Kidney epithelial cell (primary cell): Measurements from ENCODE around the gene GNAS. TPM values are rescaled to one million over a fixed set of nuclear protein-coding genes. Genes with fewer than 3 reads are reported as not detected.

ENCODE experiments used
- DNase-seq: peaks from one replicate; pipeline ENCODE4 v3.0.0-alpha.2; 2010; ENCODE audit warnings: low read depth
- H3K27me3 ChIP-seq: 2 replicates; pipeline ENCODE4 v1.6.0; 2011; ENCODE audit warnings: low read length; ENCODE audit not compliant: control insufficient read depth, insufficient read depth
- H3K36me3 ChIP-seq: 2 replicates; pipeline ENCODE4 v1.5.1; 2011; ENCODE audit warnings: low read length; ENCODE audit not compliant: control insufficient read depth, insufficient read depth
- H3K4me3 ChIP-seq: 2 replicates; pipeline ENCODE4 v1.5.1; 2011; ENCODE audit warnings: low read depth, mild to moderate bottlenecking, control low read depth, low read length
- total RNA-seq: library from RNA; depleted of rRNA; stranded (reverse); fragments of >200 nt; gene quantifications from 2 replicates; pipeline ENCODE4 v1.2.3, GENCODE V29; 2015
- TF ChIP-seq, protein P1 (sequence below): IDR thresholded peaks from 2 replicates; pipeline ENCODE4 v1.5.1; 2011; ENCODE audit warnings: mild to moderate bottlenecking, moderate library complexity, low read length, control low read depth, inconsistent platforms; ENCODE audit not compliant: insufficient read depth, poor library complexity, severe bottlenecking

The GNAS gene
- total RNA-seq, 1 donor from 2014 or later, result 851 TPM

DNA sequence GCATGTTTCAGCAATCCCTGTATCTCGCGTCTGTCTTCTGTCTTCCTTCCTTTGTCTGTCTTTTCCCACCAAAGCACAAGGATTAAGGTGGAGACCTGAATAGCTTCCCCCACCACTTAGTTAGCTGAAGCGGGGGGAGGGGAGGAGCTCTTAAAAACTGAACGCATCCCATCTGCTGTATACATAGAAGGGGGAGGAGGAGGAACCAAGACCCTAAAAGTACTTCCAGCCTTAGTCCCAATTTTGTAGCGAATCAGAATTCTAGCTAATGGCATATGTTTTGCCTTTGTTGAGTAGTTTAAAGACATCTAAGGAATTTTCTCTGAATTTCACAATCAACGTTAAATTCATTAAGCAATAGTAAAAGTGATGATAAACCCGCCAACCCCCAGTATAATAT, 47.9 kb downstream of the GNAS start:
- no peak for DNase-seq
- Histone ChIP-seq H3K27me3 (no peaks in the 10 kb centered on the region), H3K36me3 (peaks cover 4% of the 10 kb centered on the region), H3K4me3 (no peak overlapping the region)
- TF ChIP-seq, protein P1, sequence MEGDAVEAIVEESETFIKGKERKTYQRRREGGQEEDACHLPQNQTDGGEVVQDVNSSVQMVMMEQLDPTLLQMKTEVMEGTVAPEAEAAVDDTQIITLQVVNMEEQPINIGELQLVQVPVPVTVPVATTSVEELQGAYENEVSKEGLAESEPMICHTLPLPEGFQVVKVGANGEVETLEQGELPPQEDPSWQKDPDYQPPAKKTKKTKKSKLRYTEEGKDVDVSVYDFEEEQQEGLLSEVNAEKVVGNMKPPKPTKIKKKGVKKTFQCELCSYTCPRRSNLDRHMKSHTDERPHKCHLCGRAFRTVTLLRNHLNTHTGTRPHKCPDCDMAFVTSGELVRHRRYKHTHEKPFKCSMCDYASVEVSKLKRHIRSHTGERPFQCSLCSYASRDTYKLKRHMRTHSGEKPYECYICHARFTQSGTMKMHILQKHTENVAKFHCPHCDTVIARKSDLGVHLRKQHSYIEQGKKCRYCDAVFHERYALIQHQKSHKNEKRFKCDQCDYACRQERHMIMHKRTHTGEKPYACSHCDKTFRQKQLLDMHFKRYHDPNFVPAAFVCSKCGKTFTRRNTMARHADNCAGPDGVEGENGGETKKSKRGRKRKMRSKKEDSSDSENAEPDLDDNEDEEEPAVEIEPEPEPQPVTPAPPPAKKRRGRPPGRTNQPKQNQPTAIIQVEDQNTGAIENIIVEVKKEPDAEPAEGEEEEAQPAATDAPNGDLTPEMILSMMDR, result no peak

DNA sequence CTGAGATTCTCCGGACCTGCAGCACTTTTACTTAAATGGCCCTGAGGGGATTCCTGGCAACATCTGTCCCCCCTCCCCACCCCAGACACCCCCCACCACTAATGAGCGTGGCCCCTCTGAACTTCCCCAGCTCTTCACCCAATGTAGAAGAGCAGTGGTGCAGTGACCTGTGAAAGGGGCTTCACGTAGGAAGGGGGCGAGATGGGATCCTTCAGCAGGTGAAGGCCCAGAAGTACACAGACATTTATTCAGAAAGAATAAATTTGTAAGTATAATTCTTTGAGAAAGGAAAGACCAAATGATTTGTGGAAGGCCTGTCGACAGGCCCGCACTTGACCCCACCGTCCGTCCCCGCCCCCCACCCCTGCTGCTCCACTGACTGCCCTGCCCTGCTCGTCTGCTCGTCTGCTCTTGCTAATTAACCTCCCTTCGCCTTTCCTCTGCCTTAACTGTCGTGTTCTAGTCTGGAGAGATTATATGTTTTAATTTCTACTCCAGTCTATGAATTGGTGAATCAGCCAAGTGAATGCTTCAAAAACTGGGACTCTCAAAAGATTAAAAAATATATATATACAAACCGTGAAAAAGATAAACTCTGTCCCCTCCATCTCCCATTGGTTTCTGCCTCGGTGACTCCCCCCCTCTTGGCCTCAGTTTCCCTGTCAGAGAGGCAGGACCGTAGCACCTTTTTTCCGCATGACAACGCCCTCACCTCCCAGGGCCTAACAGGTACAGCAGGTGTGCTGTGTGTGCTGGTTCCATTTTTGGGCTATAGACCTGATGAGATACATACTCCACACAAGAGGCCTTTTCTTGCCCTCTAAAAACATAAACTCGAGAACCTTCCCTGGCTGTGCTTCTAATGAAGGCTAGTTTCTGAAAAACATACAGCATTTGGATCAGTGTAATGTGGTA, 49.2 kb downstream of the GNAS start:
- Histone ChIP-seq H3K36me3 (peaks cover 4% of the 10 kb centered on the region), H3K27me3 (no peaks in the 10 kb centered on the region)
- TF ChIP-seq, protein P1, result no peak

DNA sequence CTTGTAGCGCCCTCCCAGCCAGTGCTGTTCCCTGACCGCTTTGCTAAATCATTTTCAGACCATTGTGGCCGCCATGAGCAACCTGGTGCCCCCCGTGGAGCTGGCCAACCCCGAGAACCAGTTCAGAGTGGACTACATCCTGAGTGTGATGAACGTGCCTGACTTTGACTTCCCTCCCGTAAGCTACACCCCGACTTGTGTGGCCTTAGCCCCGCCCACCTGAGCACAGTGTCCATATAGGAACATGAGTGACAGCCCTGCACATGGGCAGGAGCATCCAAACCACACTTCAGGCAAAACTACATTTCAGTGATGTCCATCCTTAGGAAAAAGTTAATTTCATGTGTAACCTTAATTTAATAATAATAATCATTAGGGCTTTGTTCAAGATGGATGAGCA, 51.1 kb downstream of the GNAS start:
- Histone ChIP-seq H3K36me3 (peaks cover 2% of the 10 kb centered on the region), H3K27me3 (no peaks in the 10 kb centered on the region), H3K4me3 (no peak overlapping the region)
- no peak for DNase-seq
- TF ChIP-seq, protein P1, result no peak

More for the DNA sequence above, 49.2 kb downstream of the GNAS start:
- no peak overlapping the region for H3K4me3 ChIP-seq
- no peak for DNase-seq

DNA sequence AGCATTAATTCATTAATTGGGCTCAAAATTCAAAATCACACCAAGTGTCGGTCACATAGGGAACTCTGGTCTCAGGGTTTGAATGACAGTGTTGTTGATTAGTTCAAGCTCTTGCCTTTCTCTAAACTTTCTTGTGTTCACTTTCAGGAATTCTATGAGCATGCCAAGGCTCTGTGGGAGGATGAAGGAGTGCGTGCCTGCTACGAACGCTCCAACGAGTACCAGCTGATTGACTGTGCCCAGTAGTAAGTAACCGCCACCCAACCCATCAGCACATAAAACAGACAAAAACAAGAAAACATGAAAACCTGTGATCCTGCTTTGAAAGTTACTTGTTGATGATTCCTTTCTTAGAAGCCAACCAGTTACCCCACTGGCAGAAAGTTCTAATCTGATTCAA, 52.7 kb downstream of the GNAS start:
- Histone ChIP-seq H3K27me3 (no peaks in the 10 kb centered on the region), H3K36me3 (peaks cover 6% of the 10 kb centered on the region), H3K4me3 (no peak overlapping the region)
- TF ChIP-seq, protein P1, result no peak
- DNase-seq, result no peak

DNA sequence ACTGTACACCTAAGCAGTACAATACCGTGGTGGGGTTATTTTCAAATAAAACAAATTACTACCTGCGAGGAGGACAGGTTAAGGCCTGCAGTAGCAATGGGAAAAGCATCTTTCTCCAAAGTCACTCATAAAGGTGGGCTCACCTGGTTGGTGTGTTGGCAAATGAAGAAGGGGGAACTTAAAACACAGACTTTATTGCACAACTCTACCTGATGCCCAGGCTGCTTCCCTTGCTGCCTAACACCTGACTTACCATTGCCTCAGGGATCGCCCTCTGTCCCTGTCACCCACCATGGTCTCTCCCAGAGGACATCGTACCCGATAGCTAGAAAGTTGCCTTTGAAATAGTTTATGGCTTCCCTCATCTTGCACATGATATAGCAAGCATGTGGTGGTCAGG, 53.6 kb downstream of the GNAS start:
- Histone ChIP-seq H3K4me3 (no peak overlapping the region), H3K27me3 (no peaks in the 10 kb centered on the region), H3K36me3 (peaks cover 6% of the 10 kb centered on the region)
- TF ChIP-seq, protein P1, result no peak
- no peak for DNase-seq
